H1 (cell line): ENCODE results near the gene MCUR1. TPM values are rescaled to one million over a fixed set of nuclear protein-coding genes. Genes with fewer than 3 reads are reported as not detected.
A peak's percentile ranks its signal among the peaks of the same experiment; 100 is the strongest.

ENCODE experiments used
- CTCF ChIA-PET: fragments of 300-600 bp; sonication (Branson Sonifier 250); formaldehyde crosslinking; loops from one replicate; lab custom pipeline; 2021; ENCODE audit not compliant: partially characterized antibody; lab: Charles Lee
- POLR2A ChIA-PET: fragments of 300-600 bp; sonication (Branson Sonifier 250); formaldehyde crosslinking; loops from one replicate; lab custom pipeline; 2021; ENCODE audit warnings: inconsistent platforms; ENCODE audit not compliant: partially characterized antibody; lab: Charles Lee
- DNase-seq, 2 experiments: peaks; one replicate each; pipeline versions ENCODE4 v3.0.0 to v3.0.0-alpha.2; 2010 to 2022; ENCODE audit warnings: low spot score in 2 of 2, low read depth in 1 of 2, mixed read lengths in 1 of 2
- FAIRE-seq: peaks from 2 replicates; lab custom pipeline; 2011; peaks lifted over from hg19 to GRCh38; lab: Jason Lieb, UNC
- H2AFZ ChIP-seq: 2 replicates; pipeline ENCODE4 v1.8.1; 2012; ENCODE audit warnings: low read length, inconsistent platforms
- H2AK5ac ChIP-seq: 2 replicates; pipeline ENCODE4 v1.6.1; 2013; ENCODE audit warnings: low read depth, low read length
- H2BK120ac ChIP-seq: replicated peaks from 2 replicates; pipeline ENCODE3; 2013; ENCODE audit warnings: low read depth, low read length, inconsistent platforms
- H2BK12ac ChIP-seq: 2 replicates; pipeline ENCODE4 v1.6.1; 2013; ENCODE audit warnings: low read depth, low read length
- H2BK15ac ChIP-seq: 2 replicates; pipeline ENCODE4 v1.6.1; 2013; ENCODE audit warnings: low read length
- H2BK20ac ChIP-seq: 2 replicates; pipeline ENCODE4 v1.6.1; 2013; ENCODE audit warnings: low read length
- H2BK5ac ChIP-seq: 2 replicates; pipeline ENCODE4 v1.6.1; 2013; ENCODE audit warnings: low read depth, low read length
- H3K14ac ChIP-seq: 2 replicates; pipeline ENCODE4 v1.6.1; 2013; ENCODE audit warnings: inconsistent platforms; ENCODE audit not compliant: insufficient read length
- H3K18ac ChIP-seq: 2 replicates; pipeline ENCODE4 v1.6.1; 2013; ENCODE audit warnings: low read length; ENCODE audit errors: extremely low read depth
- H3K23ac ChIP-seq: 2 replicates; pipeline ENCODE4 v1.6.1; 2013; ENCODE audit warnings: inconsistent platforms; ENCODE audit not compliant: insufficient read length
- H3K23me2 ChIP-seq: 2 replicates; pipeline ENCODE4 v1.6.1; 2013; ENCODE audit warnings: low read depth, low read length
- H3K27ac ChIP-seq: 2 replicates; pipeline ENCODE4 v1.6.1; 2011; ENCODE audit warnings: low read depth, low read length, inconsistent platforms
- H3K27me3 ChIP-seq, 4 experiments: replicated peaks in 1 of 4; 1 replicate in 1 of 4; 2 replicates in 3 of 4; pipeline versions ENCODE4 v1.6.1 to v1.8.1; 2011 to 2013; ENCODE audit warnings: low read length in 3 of 4, mild to moderate bottlenecking in 3 of 4, inconsistent platforms in 2 of 4, mixed read lengths in 2 of 4, moderate library complexity in 1 of 4; ENCODE audit not compliant: control insufficient read depth in 3 of 4, insufficient read depth in 3 of 4; ENCODE audit errors: extremely low read depth in 1 of 4
- H3K36me3 ChIP-seq, 4 experiments: 2 replicates each; pipeline versions ENCODE4 v1.6.1 to v1.8.1; 2011 to 2013; ENCODE audit warnings: mild to moderate bottlenecking in 4 of 4, low read length in 3 of 4, moderate library complexity in 2 of 4, control low read depth in 1 of 4, inconsistent platforms in 1 of 4; ENCODE audit not compliant: insufficient read depth in 4 of 4, control insufficient read depth in 2 of 4
- H3K4ac ChIP-seq: replicated peaks from 2 replicates; pipeline ENCODE3; 2013; ENCODE audit warnings: low read length, low read depth, mixed read lengths, inconsistent platforms; ENCODE audit not compliant: insufficient read length
- H3K4me1 ChIP-seq, 4 experiments: replicated peaks in 1 of 4; 1 replicate in 1 of 4; 2 replicates in 3 of 4; pipeline versions ENCODE4 v1.6.1 to v1.8.1; 2011 to 2013; ENCODE audit warnings: low read length in 3 of 4, inconsistent platforms in 2 of 4, mixed read lengths in 1 of 4; ENCODE audit not compliant: insufficient read depth in 4 of 4, control insufficient read depth in 3 of 4
- H3K4me2 ChIP-seq, 2 experiments: 2 replicates each; pipeline versions ENCODE4 v1.6.1 to v1.8.1; 2011 to 2013; ENCODE audit warnings: low read depth in 2 of 2, low read length in 2 of 2, control low read depth in 1 of 2, inconsistent platforms in 1 of 2, mild to moderate bottlenecking in 1 of 2; ENCODE audit not compliant: insufficient read depth in 1 of 2
- H3K4me3 ChIP-seq, 4 experiments: fragments of 200-600, 300-600 bp in 1 of 4; sonication (generic), shearing (Covaris generic), sonication (Bioruptor Twin) in 1 of 4; 2 replicates each; pipeline versions ENCODE4 v1.5.1 to v1.8.1; 2011 to 2016; ENCODE audit warnings: low read length in 4 of 4, low read depth in 3 of 4, control low read depth in 2 of 4, inconsistent platforms in 2 of 4, mild to moderate bottlenecking in 2 of 4, mixed read lengths in 1 of 4, moderate library complexity in 1 of 4; ENCODE audit not compliant: insufficient read depth in 2 of 4; ENCODE audit errors: extremely low read depth in 1 of 4
- H3K56ac ChIP-seq: replicated peaks from 2 replicates; pipeline ENCODE3; 2013; ENCODE audit warnings: low read depth, mild to moderate bottlenecking, mixed read lengths, low read length, inconsistent platforms; ENCODE audit not compliant: insufficient read length
- H3K79me1 ChIP-seq: 2 replicates; pipeline ENCODE4 v1.6.1; 2013; ENCODE audit warnings: low read depth, low read length, control low read depth
- H3K79me2 ChIP-seq, 2 experiments: 2 replicates each; pipeline versions ENCODE4 v1.6.1 to v1.8.1; 2012 to 2013; ENCODE audit warnings: low read length in 2 of 2, mild to moderate bottlenecking in 2 of 2, inconsistent platforms in 1 of 2; ENCODE audit not compliant: insufficient read depth in 2 of 2, control insufficient read depth in 1 of 2
- H3K9ac ChIP-seq, 4 experiments: replicated peaks in 1 of 4; 1 replicate in 1 of 4; 2 replicates in 3 of 4; pipeline versions ENCODE4 v1.6.1 to v1.8.1; 2011 to 2013; ENCODE audit warnings: low read depth in 3 of 4, low read length in 3 of 4, control low read depth in 2 of 4, mild to moderate bottlenecking in 2 of 4, moderate library complexity in 2 of 4, inconsistent platforms in 1 of 4; ENCODE audit errors: extremely low read depth in 1 of 4
- H3K9me3 ChIP-seq, 2 experiments: 2 replicates each; pipeline versions ENCODE4 v1.6.1 to v1.8.1; 2012 to 2013; ENCODE audit warnings: mild to moderate bottlenecking in 2 of 2, moderate library complexity in 2 of 2, control low read depth in 1 of 2, inconsistent platforms in 1 of 2, low read depth in 1 of 2, low read length in 1 of 2, mixed read lengths in 1 of 2; ENCODE audit not compliant: insufficient read depth in 2 of 2
- H4K20me1 ChIP-seq, 2 experiments: replicated peaks in 1 of 2; 2 replicates each; pipeline versions ENCODE3 to v1.8.1; 2011 to 2013; ENCODE audit warnings: inconsistent platforms in 2 of 2, low read length in 2 of 2, mild to moderate bottlenecking in 1 of 2; ENCODE audit not compliant: insufficient read depth in 2 of 2, control insufficient read depth in 1 of 2
- H4K5ac ChIP-seq: 2 replicates; pipeline ENCODE4 v1.6.1; 2013; ENCODE audit warnings: low read length, low read depth, mixed read lengths, inconsistent platforms; ENCODE audit not compliant: insufficient read length
- H4K8ac ChIP-seq: 2 replicates; pipeline ENCODE4 v1.8.0; 2013; ENCODE audit warnings: mild to moderate bottlenecking, moderate library complexity, low read length, inconsistent platforms; ENCODE audit not compliant: insufficient read depth; ENCODE audit errors: extremely low read depth
- H4K91ac ChIP-seq: replicated peaks from 2 replicates; pipeline ENCODE3; 2013; ENCODE audit warnings: low read length, mixed read lengths, inconsistent platforms; ENCODE audit not compliant: insufficient read length
- POU5F1 ChIP-seq: IDR thresholded peaks from 2 replicates; pipeline ENCODE4 v1.6.1; 2011; ENCODE audit warnings: low read depth, mild to moderate bottlenecking, low read length, moderate library complexity
- RNF2 ChIP-seq: fragments of 200-900, 300-1000 bp; sonication (generic); IDR thresholded peaks from 2 replicates; pipeline ENCODE4 v1.7.1; 2016; ENCODE audit warnings: borderline replicate concordance, low read depth, mild to moderate bottlenecking, antibody characterized with exemption, low read length; ENCODE audit not compliant: poor library complexity, severe bottlenecking; ENCODE audit errors: missing control alignments
- WGBS, 2 experiments: shearing (Covaris generic) in 1 of 2; methylation state at CpG; one replicate each; pipeline versions ENCODE4 v1.1.6 to v1.1.7; 2013 to 2015; ENCODE audit warnings: low lambda C conversion rate in 2 of 2, mixed read lengths in 2 of 2, inconsistent platforms in 1 of 2, low coverage in 1 of 2, missing lambda C conversion rate in 1 of 2; ENCODE audit not compliant: insufficient replicate concordance in 2 of 2, insufficient coverage in 1 of 2, insufficient read length in 1 of 2; ENCODE audit errors: extremely low coverage in 1 of 2, missing lambda C conversion rate in 1 of 2; 5-methylcytosine and 5-hydroxymethylcytosine counted together
- polyA plus RNA-seq, 7 experiments: library from polyadenylated mRNA; depleted of rRNA in 3 of 7; stranded (reverse) in 5 of 7; unstranded in 2 of 7; fragments of >200 nt in 5 of 7; fragments of 200-250 nt in 2 of 7; gene quantifications; 1 replicate in 5 of 7; 2 replicates in 1 of 7; 4 replicates in 1 of 7; pipeline versions ENCODE4 v1.2.1 to v1.2.3, GENCODE V29; 2011 to 2013; ENCODE audit warnings: missing spikeins in 2 of 7, mixed read lengths in 2 of 7
- total RNA-seq: library from RNA; stranded (reverse); fragmentation: NEBNext Ultra II Directional; extraction: Animal tissue kit (Norgen Biotek cat#: 25700); gene quantifications from 2 replicates; pipeline ENCODE4 v1.2.1, GENCODE V29; 2021

Gene MCUR1
- total and polyA plus RNA-seq, 2 of the 8 experiments (the other 6 are each of a cell fraction or from before 2014, with no cell fraction given) = 9.6 to 37.3 TPM

DNA sequence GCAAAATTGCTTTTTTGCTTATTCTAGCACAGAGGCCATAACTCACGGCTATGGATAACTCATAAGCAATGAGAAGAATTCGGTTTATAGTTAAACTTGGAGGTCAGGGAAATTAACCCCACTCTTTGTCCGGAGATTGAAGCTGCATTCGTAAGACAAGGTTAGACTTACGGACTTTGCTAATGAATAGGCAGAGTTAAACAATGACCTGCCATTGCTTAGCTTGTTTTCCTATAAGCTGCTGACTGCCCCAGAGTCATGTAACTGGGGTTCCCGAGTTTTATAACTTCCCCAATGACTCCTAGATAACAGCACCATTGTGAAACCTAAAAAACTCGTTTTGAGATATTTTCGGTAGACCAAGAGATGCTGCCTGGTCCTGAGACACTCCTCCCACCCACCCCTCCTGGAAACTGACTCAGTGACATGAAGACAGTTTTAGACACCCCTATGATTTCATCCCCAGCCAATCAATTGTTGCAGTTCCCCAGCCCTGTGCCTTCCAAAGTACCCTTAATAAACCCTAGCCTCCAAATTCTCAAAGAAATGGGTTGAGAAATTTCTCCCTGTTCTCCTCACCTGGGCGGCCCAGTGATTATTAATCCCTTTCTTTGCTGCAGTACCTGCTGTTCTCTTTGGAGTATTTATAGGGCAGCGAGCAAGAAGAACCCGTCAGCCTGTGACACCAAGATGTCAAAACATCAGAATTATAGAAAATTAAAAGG is 33.1 kb upstream of the MCUR1 start:
- no peak for FAIRE-seq
- ChIA-PET POLR2A (interaction anchor here (0.6 kb wide), 1 partner anchor 36 kb away, joined by 3 read pairs; no protein-coding TSS in a partner anchor), CTCF (interaction anchor here (1.0 to 2.2 kb wide), 3 partner anchors 21 to 26 kb away, joined by 3 to 5 read pairs (median 5); no protein-coding TSS in a partner anchor)
- Histone ChIP-seq H4K8ac (no peak overlapping the region), H4K91ac (peak overlapping the region; percentile 15), H2AK5ac (no peak overlapping the region), H3K4me2 (peak overlapping the region; percentile 32 to 55; a peak in 3 of 4 replicates), H4K20me1 (no peaks in the 10 kb centered on the region), H3K23ac (no peak overlapping the region), H2BK15ac (peak overlapping the region; percentile 72; the same call in 1 of the 2 replicates), H3K79me2 (no peaks in the 10 kb centered on the region), H3K27me3 (no peaks in the 10 kb centered on the region), H2BK120ac (peak overlapping the region; percentile 78), H2BK12ac (0 out of 2 replicates have a peak overlapping the region, but pooled peaks have one; percentile 19), H3K79me1 (no peaks in the 10 kb centered on the region), H3K14ac (no peak overlapping the region), H2AFZ (peak overlapping the region; percentile 47), H3K18ac (peak overlapping the region; percentile 71), H3K9ac (no peak overlapping the region), H3K23me2 (no peaks in the 10 kb centered on the region; the same call in 1 of the 2 replicates), H2BK20ac (0 out of 2 replicates have a peak overlapping the region, but pooled peaks have one; percentile 72), H3K27ac (no peak overlapping the region), H3K56ac (no peak overlapping the region), H3K4ac (no peak overlapping the region), H3K36me3 (no peaks in the 10 kb centered on the region), H3K4me1 (peaks cover 0 to 6% (median 2%) of the 10 kb centered on the region in 4 experiments; a peak in 3 of 7 replicates), H2BK5ac (0 out of 2 replicates have a peak overlapping the region, but pooled peaks have one; percentile 27), H4K5ac (peak overlapping the region; percentile 18), H3K9me3 (no peaks in the 10 kb centered on the region), H3K4me3 (peak overlapping the region in 1 of 4 experiments; percentile 42; a peak in 2 of 8 replicates)
- TF ChIP-seq RNF2 (no peak), POU5F1 (0 out of 2 replicates have a peak, but pooled peaks have one; percentile 0)
- DNase-seq = no peak
- WGBS, 2 experiments = 72% methylated on average over 11 of the region's 11 CpGs; no CpG with 5 or more reads in 1 of the 2 experiments
